ENCODE data around the gene TDRD7. TPM values are rescaled to one million over a fixed set of nuclear protein-coding genes. Genes with fewer than 3 reads are reported as not detected.

Gene TDRD7
- total RNA-seq, 1 donor from 2014 or later: 14.7 TPM

GRCh38 chr9:97364769-97365490 is 47.0 kb upstream of the TDRD7 start:
- no peak overlapping the region for H3K27ac Mint-ChIP-seq
- CTCF ChIA-PET: no interaction called here
- H3K4me3 Mint-ChIP-seq: no peak overlapping the region
- POLR2A ChIA-PET: no interaction called here
- peaks cover 6% of the 10 kb centered on the region for H3K9me3 Mint-ChIP-seq
- DNase-seq (no peak), ATAC-seq (ENCODE audit: low read depth) (no peak)
- H3K4me1 Mint-ChIP-seq: peaks cover 6% of the 10 kb centered on the region
- H3K36me3 Mint-ChIP-seq (ENCODE audit: low read depth): peaks cover 12% of the 10 kb centered on the region
- intact Hi-C loops (cut with micrococcal nuclease): no loop called here
- TF ChIP-seq, protein P1, sequence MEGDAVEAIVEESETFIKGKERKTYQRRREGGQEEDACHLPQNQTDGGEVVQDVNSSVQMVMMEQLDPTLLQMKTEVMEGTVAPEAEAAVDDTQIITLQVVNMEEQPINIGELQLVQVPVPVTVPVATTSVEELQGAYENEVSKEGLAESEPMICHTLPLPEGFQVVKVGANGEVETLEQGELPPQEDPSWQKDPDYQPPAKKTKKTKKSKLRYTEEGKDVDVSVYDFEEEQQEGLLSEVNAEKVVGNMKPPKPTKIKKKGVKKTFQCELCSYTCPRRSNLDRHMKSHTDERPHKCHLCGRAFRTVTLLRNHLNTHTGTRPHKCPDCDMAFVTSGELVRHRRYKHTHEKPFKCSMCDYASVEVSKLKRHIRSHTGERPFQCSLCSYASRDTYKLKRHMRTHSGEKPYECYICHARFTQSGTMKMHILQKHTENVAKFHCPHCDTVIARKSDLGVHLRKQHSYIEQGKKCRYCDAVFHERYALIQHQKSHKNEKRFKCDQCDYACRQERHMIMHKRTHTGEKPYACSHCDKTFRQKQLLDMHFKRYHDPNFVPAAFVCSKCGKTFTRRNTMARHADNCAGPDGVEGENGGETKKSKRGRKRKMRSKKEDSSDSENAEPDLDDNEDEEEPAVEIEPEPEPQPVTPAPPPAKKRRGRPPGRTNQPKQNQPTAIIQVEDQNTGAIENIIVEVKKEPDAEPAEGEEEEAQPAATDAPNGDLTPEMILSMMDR (IDR thresholded peaks at IDR 0.05): no peak
- no peaks in the 10 kb centered on the region for H3K27me3 Mint-ChIP-seq

DNA sequence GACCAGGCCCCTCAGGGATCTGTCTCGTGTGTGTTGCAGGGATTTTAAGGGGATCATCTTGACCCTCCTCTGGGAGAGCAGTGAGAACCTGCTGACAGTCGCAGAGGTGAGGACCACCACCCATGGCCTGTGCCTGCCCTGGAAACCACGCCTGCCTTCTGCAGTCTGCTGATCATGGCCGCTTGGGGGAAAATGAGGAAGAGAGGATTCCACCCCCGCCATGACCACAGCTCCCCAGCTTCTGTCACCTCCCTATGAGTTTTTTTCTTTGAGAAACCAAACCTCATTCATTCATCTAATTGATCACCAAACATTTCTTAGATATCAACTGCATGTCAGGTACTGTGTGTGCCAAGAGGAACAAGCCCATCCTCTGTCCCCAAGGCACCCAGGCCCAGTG is 46.3 kb upstream of the TDRD7 start:
- no peak overlapping the region for H3K4me3 Mint-ChIP-seq
- ATAC-seq (ENCODE audit: low read depth) (no peak), DNase-seq (no peak)
- TF ChIP-seq, protein P1 (IDR thresholded peaks at IDR 0.05): no peak
- no peaks in the 10 kb centered on the region for H3K27me3 Mint-ChIP-seq
- ChIA-PET CTCF (no interaction called here), POLR2A (no interaction called here)
- intact Hi-C loops (cut with micrococcal nuclease): no loop called here
- H3K27ac Mint-ChIP-seq: no peak overlapping the region
- H3K36me3 Mint-ChIP-seq (ENCODE audit: low read depth): peaks cover 17% of the 10 kb centered on the region
- peaks cover 6% of the 10 kb centered on the region for H3K9me3 Mint-ChIP-seq
- H3K4me1 Mint-ChIP-seq: peaks cover 6% of the 10 kb centered on the region

DNA sequence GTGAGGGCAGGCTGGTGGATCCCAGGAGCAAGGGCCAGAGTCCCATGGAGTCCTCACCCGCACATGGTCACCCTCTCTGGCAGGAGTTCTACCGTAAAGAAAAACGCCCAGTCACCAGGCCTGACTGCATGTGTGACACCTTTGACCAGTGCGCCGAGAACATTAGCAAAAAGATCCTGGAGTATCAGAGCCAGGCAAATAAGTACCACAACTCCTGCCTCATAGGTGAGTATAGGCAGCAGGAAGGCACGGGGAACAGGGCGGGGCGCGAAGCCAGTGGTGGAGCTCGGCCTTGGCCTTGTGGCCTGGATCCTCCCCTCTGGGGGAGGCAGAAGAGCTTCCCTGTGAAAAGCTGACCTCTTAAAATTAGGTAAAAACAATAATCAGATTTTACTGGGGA is 45.4 kb upstream of the TDRD7 start:
- no peak for ATAC-seq (ENCODE audit: low read depth)
- Mint-ChIP-seq H3K4me3 (no peak overlapping the region), H3K36me3 (ENCODE audit: low read depth) (peaks cover 21% of the 10 kb centered on the region), H3K27me3 (no peaks in the 10 kb centered on the region), H3K4me1 (peaks cover 6% of the 10 kb centered on the region), H3K27ac (no peak overlapping the region), H3K9me3 (peaks cover 6% of the 10 kb centered on the region)
- CTCF ChIA-PET: no interaction called here
- TF ChIP-seq, protein P1 (IDR thresholded peaks at IDR 0.05): no peak
- DNase-seq: no peak
- POLR2A ChIA-PET: no interaction called here
- intact Hi-C loops (cut with micrococcal nuclease): no loop called here

GRCh38 chr9:97366889-97367288 is 45.0 kb upstream of the TDRD7 start:
- H3K4me3 Mint-ChIP-seq: no peak overlapping the region
- intact Hi-C loops (cut with micrococcal nuclease): no loop called here
- peaks cover 6% of the 10 kb centered on the region for H3K4me1 Mint-ChIP-seq
- peaks cover 25% of the 10 kb centered on the region for H3K36me3 Mint-ChIP-seq (ENCODE audit: low read depth)
- no peaks in the 10 kb centered on the region for H3K27me3 Mint-ChIP-seq
- TF ChIP-seq, protein P1 (IDR thresholded peaks at IDR 0.05): no peak
- CTCF ChIA-PET: no interaction called here
- POLR2A ChIA-PET: no interaction called here
- ATAC-seq (ENCODE audit: low read depth) (no peak), DNase-seq (no peak)
- peaks cover 6% of the 10 kb centered on the region for H3K9me3 Mint-ChIP-seq
- H3K27ac Mint-ChIP-seq: no peak overlapping the region

DNA sequence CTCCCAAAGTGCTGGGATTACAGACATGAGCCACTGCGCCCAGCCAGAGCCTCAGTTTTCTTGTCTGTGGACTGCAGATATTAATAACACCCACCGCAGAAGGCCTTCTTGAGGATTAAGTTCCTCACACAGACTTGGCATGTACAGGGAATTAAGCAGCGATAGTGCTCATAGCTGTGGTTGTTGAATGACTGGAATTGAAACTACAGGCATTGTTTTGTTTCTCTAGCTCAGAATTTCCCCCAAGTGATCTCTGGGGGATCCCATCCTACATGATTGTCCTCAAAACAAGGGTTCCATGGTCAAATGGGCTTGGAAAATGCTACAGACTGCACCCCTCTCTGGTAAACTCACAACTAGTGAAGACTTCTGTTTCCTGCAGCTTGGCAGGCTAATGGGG is 44.2 kb upstream of the TDRD7 start:
- no peak overlapping the region for H3K27ac Mint-ChIP-seq
- no peak overlapping the region for H3K4me3 Mint-ChIP-seq
- peaks cover 29% of the 10 kb centered on the region for H3K36me3 Mint-ChIP-seq (ENCODE audit: low read depth)
- TF ChIP-seq, protein P1 (IDR thresholded peaks at IDR 0.05): no peak
- DNase-seq (no peak), ATAC-seq (ENCODE audit: low read depth) (no peak)
- H3K4me1 Mint-ChIP-seq: peaks cover 5% of the 10 kb centered on the region
- ChIA-PET POLR2A (no interaction called here), CTCF (interaction anchor here (1.2 kb wide), 1 partner anchor 19 kb away, joined by 3 read pairs; no protein-coding TSS in a partner anchor)
- no peaks in the 10 kb centered on the region for H3K27me3 Mint-ChIP-seq
- intact Hi-C loops (cut with micrococcal nuclease): no loop called here
- H3K9me3 Mint-ChIP-seq: peaks cover 6% of the 10 kb centered on the region
